Epidermal melanocyte (primary cell): ENCODE results near the gene CADPS2.

Source experiments
- DNase-seq: peaks from one replicate; pipeline ENCODE4 v3.0.0; 2011; ENCODE audit warnings: low spot score; ENCODE audit not compliant: insufficient read length

The CADPS2 gene

GRCh38 chr7:122457969-122458368 is 428.3 kb downstream of the CADPS2 start:
- DNase-seq: no peak

- no peak for DNase-seq
These were observed 428.9 kb downstream of the CADPS2 start for GRCh38 chr7:122457325-122457724.

- no peak for DNase-seq
These were observed 431.3 kb downstream of the CADPS2 start for GRCh38 chr7:122454776-122455507.

DNA sequence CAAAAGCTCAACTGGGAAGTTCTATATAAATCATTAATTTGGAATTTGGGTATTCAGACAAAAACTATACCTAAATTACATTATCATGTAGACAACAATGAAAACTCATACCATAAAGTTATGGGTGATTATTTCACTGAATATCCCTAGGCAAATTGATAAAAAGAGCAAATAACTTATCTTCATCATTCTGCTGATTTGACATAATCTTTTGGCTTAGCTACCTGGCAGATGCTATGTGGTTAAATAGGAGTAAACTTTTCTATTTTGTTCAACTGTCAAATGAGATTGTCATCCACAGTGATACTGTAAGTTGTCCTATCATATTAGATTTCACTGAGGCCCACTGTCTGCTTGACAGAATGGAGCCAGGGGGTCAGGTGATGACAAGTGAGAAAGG is 432.8 kb downstream of the CADPS2 start:
- DNase-seq: no peak

DNA sequence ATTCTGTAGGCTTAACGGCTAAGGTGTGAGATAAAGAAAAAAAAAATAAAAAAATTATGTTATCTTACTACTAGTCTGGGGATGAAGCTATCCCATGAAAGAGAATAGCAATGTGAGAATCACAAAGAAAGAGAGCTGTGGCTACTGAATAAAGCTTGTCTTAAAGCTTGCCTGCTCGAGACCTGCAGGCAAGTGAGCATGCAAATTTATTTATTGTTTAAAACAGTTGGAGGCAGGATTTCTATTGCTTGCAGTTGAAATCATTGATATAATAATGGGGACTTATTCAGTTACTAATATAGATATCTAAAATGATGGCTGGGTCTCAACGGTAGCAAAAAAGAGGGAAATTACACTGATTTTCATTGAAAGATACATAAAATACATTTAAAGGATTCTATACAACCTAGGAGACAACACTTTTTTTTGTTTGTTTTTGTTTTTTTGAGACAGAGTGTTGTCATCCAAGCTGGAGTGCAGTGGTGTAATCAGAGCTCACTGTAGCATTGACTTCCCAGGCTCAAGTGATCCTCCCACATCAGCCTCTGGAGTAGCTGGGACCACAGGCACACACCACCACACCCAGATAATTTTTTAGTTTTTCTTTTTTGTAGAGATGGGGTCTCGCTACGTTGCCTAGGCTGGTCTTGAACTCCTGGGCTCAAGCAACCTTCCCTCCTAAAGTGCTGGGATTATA is 437.2 kb downstream of the CADPS2 start:
- DNase-seq: no peak

DNA sequence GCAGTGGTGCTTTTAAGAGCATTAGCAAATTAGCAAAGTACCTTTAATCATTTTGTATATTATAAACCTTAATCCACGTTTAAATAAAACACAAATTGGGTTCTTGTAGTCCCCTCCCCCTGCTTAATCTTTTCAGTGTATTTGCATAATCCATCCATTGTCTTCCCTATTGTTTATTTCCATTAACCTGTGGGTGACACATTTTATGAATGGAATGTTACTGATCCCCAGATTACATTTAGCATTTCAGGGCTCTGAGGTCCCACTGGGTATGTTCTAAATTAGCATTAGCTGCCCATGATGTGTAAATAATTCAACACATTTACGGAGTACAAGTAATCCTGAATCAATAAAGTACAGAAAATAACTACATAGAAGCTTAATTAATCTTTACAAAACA is 443.3 kb downstream of the CADPS2 start:
- DNase-seq: no peak

DNA sequence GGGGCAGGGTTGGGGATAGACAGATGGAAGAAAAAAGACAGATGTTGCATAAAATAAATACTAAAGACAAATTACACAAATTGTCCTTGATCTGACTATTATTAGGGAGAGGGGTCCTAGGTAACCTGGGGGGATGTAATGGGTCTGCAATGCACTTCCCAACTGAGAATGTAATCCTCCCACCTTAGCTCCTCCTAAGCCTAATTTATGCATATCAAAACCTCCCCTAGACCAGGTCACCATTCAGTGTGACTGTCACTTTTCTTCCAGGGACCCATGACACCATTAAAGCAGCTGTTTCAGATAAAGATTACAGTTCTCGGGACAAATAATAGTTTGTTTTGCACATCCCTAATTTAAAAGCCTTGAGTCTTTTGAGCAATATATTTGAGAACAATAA is 447.8 kb downstream of the CADPS2 start:
- no peak for DNase-seq

- no peak for DNase-seq
These were observed 448.3 kb downstream of the CADPS2 start for GRCh38 chr7:122438006-122438405.

GRCh38 chr7:122433765-122434164 is 452.5 kb downstream of the CADPS2 start:
- no peak for DNase-seq

GRCh38 chr7:122430710-122431109 is 455.6 kb downstream of the CADPS2 start:
- DNase-seq: no peak

DNA sequence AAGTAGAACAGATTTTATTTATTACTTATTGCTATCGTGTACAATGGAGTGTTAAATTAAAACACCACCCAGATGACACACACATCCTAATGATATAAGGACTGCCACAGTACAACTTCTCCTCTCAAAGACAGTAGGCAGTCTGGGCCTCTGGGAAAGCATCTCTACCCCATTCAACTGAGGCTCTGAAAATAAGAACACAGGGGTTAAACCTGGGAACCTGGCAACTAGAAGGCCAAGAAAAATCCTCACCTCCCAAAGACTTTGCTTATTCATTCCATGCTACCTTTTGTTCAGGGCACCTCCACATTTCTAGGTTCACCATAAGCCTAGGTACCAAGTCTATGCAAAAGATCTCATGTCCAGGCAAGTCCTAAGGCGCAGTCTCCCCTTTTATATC is 456.3 kb downstream of the CADPS2 start:
- DNase-seq: no peak

- no peak for DNase-seq
These were observed 460.5 kb downstream of the CADPS2 start for GRCh38 chr7:122425731-122426130.

DNA sequence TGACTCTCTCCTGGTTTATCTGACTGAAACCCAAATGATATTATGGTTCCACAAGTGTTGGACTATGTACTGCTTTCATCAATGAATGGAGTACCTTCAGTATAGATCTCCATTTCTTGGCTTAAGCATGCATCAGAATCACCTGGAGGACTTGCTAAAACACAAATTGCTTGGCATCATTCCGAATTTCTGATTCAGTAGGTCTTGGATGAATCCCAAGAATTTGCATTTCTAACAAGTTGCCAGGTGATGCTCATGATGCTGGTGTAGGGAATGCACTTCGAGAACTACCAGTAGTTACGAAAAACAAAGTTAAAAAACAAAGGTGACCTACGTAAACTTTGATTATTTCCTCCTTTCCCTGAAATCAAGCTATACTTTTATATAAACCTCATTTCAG is 462.7 kb downstream of the CADPS2 start:
- DNase-seq: no peak

DNA sequence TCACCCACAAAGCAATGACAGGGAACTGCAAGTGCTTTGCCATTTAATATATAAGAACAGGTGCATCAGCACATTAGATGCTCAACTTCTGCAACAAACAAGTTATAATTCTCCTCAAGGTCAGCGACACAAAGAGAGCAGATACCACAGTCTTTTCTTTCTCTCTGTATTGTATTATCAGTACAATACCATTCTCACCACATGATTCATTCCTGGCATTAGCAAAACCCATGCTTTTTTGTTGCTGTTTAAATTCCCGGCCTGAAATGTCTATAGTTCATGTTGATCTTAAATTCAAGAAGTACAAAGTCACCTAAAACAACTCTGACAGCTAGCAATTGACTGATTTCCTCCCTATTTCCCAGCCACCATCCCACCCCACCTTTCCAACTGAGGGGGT is 469.9 kb downstream of the CADPS2 start:
- DNase-seq: no peak

GRCh38 chr7:122415510-122415909 is 470.8 kb downstream of the CADPS2 start:
- no peak for DNase-seq

GRCh38 chr7:122413339-122413738 is 472.9 kb downstream of the CADPS2 start:
- DNase-seq: no peak

GRCh38 chr7:122412883-122413282 is 473.4 kb downstream of the CADPS2 start:
- DNase-seq: no peak

- DNase-seq: no peak
These were observed 473.8 kb downstream of the CADPS2 start for GRCh38 chr7:122412441-122412840.

DNA sequence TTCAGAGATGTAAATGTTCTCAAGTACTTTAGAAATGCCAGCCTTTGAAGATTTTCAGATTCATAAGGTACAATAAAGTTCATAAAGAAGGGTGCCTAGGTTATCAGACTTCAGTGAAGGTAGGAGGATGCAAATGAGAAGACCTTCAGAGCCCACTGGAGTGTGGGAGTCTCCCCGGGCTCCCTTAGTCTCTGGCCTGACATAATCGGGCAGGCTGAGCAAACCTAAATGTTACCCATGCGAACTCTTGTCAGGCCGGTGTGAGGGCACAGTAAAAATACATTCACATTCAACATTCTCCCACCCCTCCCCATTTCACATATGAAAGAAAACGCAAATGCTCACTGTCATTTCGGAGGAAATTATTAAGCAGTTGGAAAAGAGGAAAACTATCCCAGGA is 479.1 kb downstream of the CADPS2 start:
- no peak for DNase-seq

- DNase-seq: no peak
These were observed 483.1 kb downstream of the CADPS2 start for GRCh38 chr7:122403113-122403512.

DNA sequence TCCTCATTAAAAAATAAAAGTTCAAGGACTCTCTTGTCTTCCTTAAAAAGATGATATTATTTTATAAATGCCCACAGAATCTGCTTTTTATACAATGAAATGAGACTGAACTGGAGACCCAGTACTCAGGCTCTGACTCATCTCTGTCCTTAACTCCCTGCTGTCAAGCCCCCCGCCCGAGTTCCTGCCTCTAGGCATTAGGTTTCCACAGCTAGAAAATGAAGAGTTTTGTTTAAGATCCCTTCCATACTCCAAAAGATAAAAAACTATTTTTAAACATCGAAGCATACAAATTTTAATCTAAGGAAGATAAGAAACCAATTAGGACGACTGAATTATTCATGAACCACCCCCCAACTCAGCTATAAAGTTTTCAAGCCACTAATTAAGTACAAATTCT is 484.0 kb downstream of the CADPS2 start:
- no peak for DNase-seq

DNA sequence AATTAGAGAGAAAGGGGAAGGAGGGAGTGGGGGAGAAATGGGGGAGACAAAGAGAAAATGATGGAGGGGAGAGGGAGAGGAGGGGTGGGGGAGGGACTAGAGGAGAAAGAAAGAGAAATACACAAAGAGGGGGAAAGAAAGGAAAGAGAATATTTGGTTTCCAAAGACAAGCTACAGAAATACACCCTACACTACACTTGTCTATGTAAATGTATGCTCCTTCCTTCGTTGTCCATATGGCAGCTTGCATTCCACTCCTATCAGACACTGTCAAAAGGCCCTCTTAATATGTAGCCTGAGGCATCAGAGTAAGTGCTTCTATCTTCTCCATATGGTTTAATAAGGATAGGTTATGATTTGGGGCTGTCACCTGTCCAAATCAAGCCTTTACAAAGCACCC is 488.9 kb downstream of the CADPS2 start:
- DNase-seq: no peak

GRCh38 chr7:122394512-122394911 is 491.7 kb downstream of the CADPS2 start:
- no peak for DNase-seq
